ENCODE measurements around the gene TGM3.

TGM3 gene

GRCh38 chr20:2285613-2286012 is 10.2 kb upstream of the TGM3 start:
- no peak for DNase-seq

- DNase-seq: no peak
Observed at GRCh38 chr20:2287504-2287903, 8.3 kb upstream of the TGM3 start.

GRCh38 chr20:2289475-2289874 is 6.3 kb upstream of the TGM3 start:
- no peak for DNase-seq

- no peak for DNase-seq
Observed at GRCh38 chr20:2290486-2290885, 5.3 kb upstream of the TGM3 start.

- peak; percentile 82 for DNase-seq
Observed at GRCh38 chr20:2292416-2293110, 3.2 kb upstream of the TGM3 start.

GRCh38 chr20:2293486-2293885 is 2.3 kb upstream of the TGM3 start:
- no peak for DNase-seq

GRCh38 chr20:2293971-2294370 is 1.8 kb upstream of the TGM3 start:
- no peak for DNase-seq

- no peak for DNase-seq
Observed at GRCh38 chr20:2295286-2295685, 515 bp upstream of the TGM3 start.

GRCh38 chr20:2296524-2297356 is 939 bp downstream of the TGM3 start:
- no peak for DNase-seq

GRCh38 chr20:2297357-2297728 is 1.5 kb downstream of the TGM3 start:
- no peak for DNase-seq

GRCh38 chr20:2298116-2298515 is 2.3 kb downstream of the TGM3 start:
- no peak for DNase-seq

- no peak for DNase-seq
Observed at GRCh38 chr20:2298701-2299100, 2.9 kb downstream of the TGM3 start.

GRCh38 chr20:2299301-2299700 is 3.5 kb downstream of the TGM3 start:
- peak; percentile 41 for DNase-seq

GRCh38 chr20:2300002-2300401 is 4.2 kb downstream of the TGM3 start:
- no peak for DNase-seq

GRCh38 chr20:2300420-2300819 is 4.6 kb downstream of the TGM3 start:
- no peak for DNase-seq

- DNase-seq: peak; percentile 98
Observed at GRCh38 chr20:2301164-2301622, 5.4 kb downstream of the TGM3 start.

GRCh38 chr20:2302384-2303060 is 6.7 kb downstream of the TGM3 start:
- DNase-seq: no peak

GRCh38 chr20:2303673-2304072 is 7.9 kb downstream of the TGM3 start:
- no peak for DNase-seq

- no peak for DNase-seq
Observed at GRCh38 chr20:2304180-2304579, 8.4 kb downstream of the TGM3 start.

- no peak for DNase-seq
Observed at GRCh38 chr20:2305029-2305428, 9.2 kb downstream of the TGM3 start.

GRCh38 chr20:2305479-2305878 is 9.7 kb downstream of the TGM3 start:
- no peak for DNase-seq

- DNase-seq: no peak
Observed at GRCh38 chr20:2305946-2306345, 10.1 kb downstream of the TGM3 start.

- no peak for DNase-seq
Observed at GRCh38 chr20:2307136-2307535, 11.3 kb downstream of the TGM3 start.

GRCh38 chr20:2311329-2311728 is 15.5 kb downstream of the TGM3 start:
- DNase-seq: no peak
